H9 (cell line): ENCODE measurements around the gene APBB3. TPM values are rescaled to one million over a fixed set of nuclear protein-coding genes. Genes with fewer than 3 reads are reported as not detected.

Experiments used
- DNase-seq: peaks from one replicate; pipeline ENCODE4 v3.0.0-alpha.2; 2017
- H2AFZ ChIP-seq: one replicate; pipeline ENCODE4 v1.6.1; 2013; ENCODE audit warnings: mild to moderate bottlenecking, low read length, control low read depth, moderate library complexity
- H2AK5ac ChIP-seq: 2 replicates; pipeline ENCODE4 v1.6.1; 2013; ENCODE audit warnings: low read length, control low read depth, mixed read lengths; ENCODE audit not compliant: insufficient read length
- H2BK120ac ChIP-seq: one replicate; pipeline ENCODE4 v1.6.1; 2013; ENCODE audit warnings: low read depth, mild to moderate bottlenecking, low read length, control low read depth, inconsistent platforms; ENCODE audit not compliant: poor library complexity, severe bottlenecking
- H2BK12ac ChIP-seq: 2 replicates; pipeline ENCODE4 v1.6.1; 2013; ENCODE audit warnings: low read length, control low read depth, mixed read lengths, low read depth; ENCODE audit not compliant: insufficient read length
- H2BK15ac ChIP-seq: 2 replicates; pipeline ENCODE4 v1.6.1; 2013; ENCODE audit warnings: low read depth, low read length, control low read depth
- H2BK20ac ChIP-seq: one replicate; pipeline ENCODE4 v1.6.1; 2013; ENCODE audit warnings: low read depth, mild to moderate bottlenecking, low read length, control low read depth, inconsistent platforms; ENCODE audit not compliant: poor library complexity, severe bottlenecking
- H2BK5ac ChIP-seq: 2 replicates; pipeline ENCODE4 v1.6.1; 2013; ENCODE audit warnings: low read length, control low read depth, mixed read lengths; ENCODE audit not compliant: insufficient read length
- H3K14ac ChIP-seq: 2 replicates; pipeline ENCODE4 v1.6.1; 2013; ENCODE audit warnings: low read length, control low read depth; ENCODE audit not compliant: insufficient read depth
- H3K18ac ChIP-seq: 2 replicates; pipeline ENCODE4 v1.6.1; 2013; ENCODE audit warnings: low read depth, mild to moderate bottlenecking, mixed read lengths, low read length, control low read depth; ENCODE audit not compliant: insufficient read length
- H3K23ac ChIP-seq: 2 replicates; pipeline ENCODE4 v1.6.1; 2013; ENCODE audit warnings: low read length, control low read depth, mixed read lengths, low read depth; ENCODE audit not compliant: insufficient read length
- H3K23me2 ChIP-seq: 2 replicates; pipeline ENCODE4 v1.6.1; 2013; ENCODE audit warnings: low read depth, mild to moderate bottlenecking, mixed read lengths, low read length, control low read depth; ENCODE audit not compliant: insufficient read length, poor library complexity, severe bottlenecking
- H3K27ac ChIP-seq: 2 replicates; pipeline ENCODE4 v1.5.1; 2013; ENCODE audit warnings: low read length, control low read depth, mixed read lengths, low read depth; ENCODE audit not compliant: insufficient read length
- H3K27me3 ChIP-seq: 2 replicates; pipeline ENCODE4 v1.6.1; 2013; ENCODE audit warnings: low read length, control low read depth, inconsistent platforms; ENCODE audit not compliant: insufficient read depth
- H3K4ac ChIP-seq: 2 replicates; pipeline ENCODE4 v1.6.1; 2013; ENCODE audit warnings: low read depth, mild to moderate bottlenecking, control low read depth, inconsistent platforms, low read length, moderate library complexity
- H3K4me1 ChIP-seq: 2 replicates; pipeline ENCODE4 v1.6.1; 2013; ENCODE audit warnings: low read length, control low read depth, inconsistent platforms; ENCODE audit not compliant: insufficient read depth
- H3K4me2 ChIP-seq: 2 replicates; pipeline ENCODE4 v1.6.1; 2013; ENCODE audit warnings: low read length, control low read depth, mixed read lengths; ENCODE audit not compliant: insufficient read length, insufficient read depth
- H3K56ac ChIP-seq: 2 replicates; pipeline ENCODE4 v1.6.1; 2013; ENCODE audit warnings: low read depth, mild to moderate bottlenecking, mixed read lengths, low read length, control low read depth; ENCODE audit not compliant: insufficient read length
- H3K79me1 ChIP-seq: 2 replicates; pipeline ENCODE4 v1.6.1; 2013; ENCODE audit warnings: low read depth, mild to moderate bottlenecking, moderate library complexity, low read length, control low read depth, inconsistent platforms; ENCODE audit not compliant: insufficient read depth, poor library complexity, severe bottlenecking
- H3K79me2 ChIP-seq: 2 replicates; pipeline ENCODE4 v1.6.1; 2013; ENCODE audit warnings: low read length, control low read depth, inconsistent platforms; ENCODE audit not compliant: insufficient read depth
- H3K9ac ChIP-seq: 2 replicates; pipeline ENCODE4 v1.6.1; 2013; ENCODE audit warnings: low read length, control low read depth, mixed read lengths; ENCODE audit not compliant: insufficient read length; ENCODE audit errors: extremely low read depth
- H3K9me3 ChIP-seq: one replicate; pipeline ENCODE4 v1.6.1; 2013; ENCODE audit warnings: low read depth, low read length, inconsistent platforms; ENCODE audit not compliant: control insufficient read depth
- H3T11ph ChIP-seq: one replicate; pipeline ENCODE4 v1.6.1; 2013; ENCODE audit warnings: mild to moderate bottlenecking, low read length, control low read depth, inconsistent platforms
- H4K20me1 ChIP-seq: one replicate; pipeline ENCODE4 v1.6.1; 2013; ENCODE audit not compliant: control insufficient read depth, insufficient read length, insufficient read depth
- H4K5ac ChIP-seq: 2 replicates; pipeline ENCODE4 v1.6.1; 2013; ENCODE audit warnings: low read depth, mild to moderate bottlenecking, mixed read lengths, low read length, control low read depth; ENCODE audit not compliant: insufficient read length
- H4K8ac ChIP-seq: replicated peaks from 2 replicates; pipeline ENCODE4 v1.6.1; 2013; ENCODE audit warnings: low read length, control low read depth, mixed read lengths, low read depth; ENCODE audit not compliant: insufficient read length
- H4K91ac ChIP-seq: 2 replicates; pipeline ENCODE4 v1.6.1; 2013; ENCODE audit warnings: low read depth, mild to moderate bottlenecking, moderate library complexity, mixed read lengths, low read length, control low read depth; ENCODE audit not compliant: insufficient read length
- H3K27ac Mint-ChIP-seq, 3 experiments: 2 replicates in 2 of 3; 3 replicates in 1 of 3; pipeline ENCODE4 v1.8.0; 2020 to 2021; ENCODE audit warnings: mixed read lengths in 3 of 3, mild to moderate bottlenecking in 1 of 3, moderate library complexity in 1 of 3
- H3K27me3 Mint-ChIP-seq: 2 replicates; pipeline ENCODE4 v1.8.0; 2021; ENCODE audit warnings: low read depth, mild to moderate bottlenecking, moderate library complexity, mixed read lengths
- H3K36me3 Mint-ChIP-seq, 3 experiments: 2 replicates in 2 of 3; 3 replicates in 1 of 3; pipeline ENCODE4 v1.8.0; 2020 to 2021; ENCODE audit warnings: low read depth in 3 of 3, mixed read lengths in 3 of 3; ENCODE audit not compliant: insufficient read depth in 1 of 3
- H3K4me1 Mint-ChIP-seq, 2 experiments: 2 replicates each; pipeline ENCODE4 v1.8.0; 2020; ENCODE audit warnings: mixed read lengths in 2 of 2
- H3K4me3 Mint-ChIP-seq, 2 experiments: 2 replicates in 1 of 2; 3 replicates in 1 of 2; pipeline ENCODE4 v1.8.0; 2020 to 2021; ENCODE audit warnings: mild to moderate bottlenecking in 2 of 2, mixed read lengths in 2 of 2, moderate library complexity in 1 of 2
- H3K9me3 Mint-ChIP-seq, 2 experiments: 2 replicates in 1 of 2; 3 replicates in 1 of 2; pipeline ENCODE4 v1.8.0; 2020; ENCODE audit warnings: mild to moderate bottlenecking in 2 of 2, mixed read lengths in 2 of 2, moderate library complexity in 1 of 2
- CTCF ChIP-seq: fragments of 200-600 bp; sonication (generic); conservative IDR thresholded peaks from 3 replicates; pipeline ENCODE4 v1.8.0; 2021; ENCODE audit warnings: antibody characterized with exemption, mild to moderate bottlenecking
- WGBS: extraction: QIAGEN DNeasy Blood & Tissue Kit; methylation state at CpG from one replicate; pipeline ENCODE4 v1.1.7; 2013; ENCODE audit warnings: missing lambda C conversion rate, low lambda C conversion rate, mixed read lengths; ENCODE audit not compliant: insufficient read length; ENCODE audit errors: extremely low coverage; 5-methylcytosine and 5-hydroxymethylcytosine counted together
- total RNA-seq: library from RNA; stranded (reverse); gene quantifications from 2 replicates; pipeline ENCODE4 v1.2.1, GENCODE V29; 2021

APBB3 gene
- total RNA-seq, 1 experiment from 2014 or later, result 23.8 TPM

GRCh38 chr5:140561753-140562523 lies 2.5 kb downstream of the APBB3 start:
- no peak overlapping the region for H3K18ac ChIP-seq
- no peaks in the 10 kb centered on the region for H3K79me2 ChIP-seq
- H3K14ac ChIP-seq, result no peak overlapping the region
- no peak for DNase-seq
- peaks cover 7% of the 10 kb centered on the region; the same call in 1 of the 2 replicates for H3K4me1 ChIP-seq
- H3K4me2 ChIP-seq, result no peak overlapping the region
- H4K5ac ChIP-seq, result no peak overlapping the region
- no peak overlapping the region for H2BK5ac ChIP-seq
- H3K9me3 ChIP-seq, result no peaks in the 10 kb centered on the region
- no peak overlapping the region for H2BK120ac ChIP-seq
- H4K91ac ChIP-seq, result no peak overlapping the region
- H3K9ac ChIP-seq, result no peak overlapping the region
- no CpG with 5 or more reads among the region's 10 CpGs for WGBS
- H2AK5ac ChIP-seq, result no peak overlapping the region
- H2BK20ac ChIP-seq, result no peak overlapping the region
- H3T11ph ChIP-seq, result no peak overlapping the region
- peaks cover 23 to 26% of the 10 kb centered on the region in 2 experiments for H3K4me1 Mint-ChIP-seq
- no peaks in the 10 kb centered on the region for H3K79me1 ChIP-seq
- H2BK15ac ChIP-seq, result no peak overlapping the region
- no peak overlapping the region for H2AFZ ChIP-seq
- H3K56ac ChIP-seq, result no peak overlapping the region
- H3K23ac ChIP-seq, result no peak overlapping the region
- H4K20me1 ChIP-seq, result no peaks in the 10 kb centered on the region
- peaks cover 10% of the 10 kb centered on the region for H3K23me2 ChIP-seq
- H3K9me3 Mint-ChIP-seq, result no peaks in the 10 kb centered on the region; a peak in 2 of 5 replicates
- H3K4me3 Mint-ChIP-seq, result no peak overlapping the region
- H3K27ac ChIP-seq, result no peak overlapping the region
- H2BK12ac ChIP-seq, result no peak overlapping the region
- H3K4ac ChIP-seq, result no peak overlapping the region
- H3K27me3 ChIP-seq, result no peaks in the 10 kb centered on the region
- no peak for TF ChIP-seq CTCF
- H3K27ac Mint-ChIP-seq, result no peak overlapping the region
- H3K27me3 Mint-ChIP-seq, result no peaks in the 10 kb centered on the region; the same call in 1 of the 2 replicates
- H3K36me3 Mint-ChIP-seq, result peaks cover 7 to 25% (median 20%) of the 10 kb centered on the region in 3 experiments
- H4K8ac ChIP-seq, result no peak overlapping the region
